Non-pigmented ciliary epithelial cell (primary cell): ENCODE results near the gene POLR2H.

ENCODE experiments used
- DNase-seq: peaks from one replicate; pipeline ENCODE4 v3.0.0-alpha.2; 2010; ENCODE audit warnings: low read depth

Gene POLR2H

DNA sequence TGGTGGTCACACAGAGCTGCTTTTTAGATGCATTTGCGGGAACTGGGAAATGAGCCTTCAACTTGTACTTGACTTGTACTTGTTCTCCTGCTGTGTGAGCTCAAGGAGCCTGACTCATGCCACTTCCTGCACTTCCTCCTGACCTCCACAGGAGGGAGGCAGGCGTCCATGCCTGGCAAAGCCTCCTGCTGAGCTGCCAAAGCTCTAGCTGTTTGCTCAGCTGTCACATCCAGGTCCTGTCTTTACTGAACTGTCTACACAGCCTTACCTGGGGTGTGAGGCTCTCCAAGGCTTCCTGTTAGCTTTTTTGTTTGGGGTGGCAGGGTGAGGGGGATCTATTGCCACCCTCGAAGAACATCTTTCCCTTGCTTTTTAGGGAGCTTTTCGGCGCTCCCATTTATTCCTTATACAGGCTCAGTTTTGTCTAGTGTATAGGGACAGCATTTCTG, 10.1 kb downstream of the POLR2H start:
- peak; percentile 76 for DNase-seq

GRCh38 chr3:184372296-184372821, 10.8 kb downstream of the POLR2H start:
- no peak for DNase-seq

- DNase-seq = no peak
Observed at GRCh38 chr3:184372911-184373310, 11.4 kb downstream of the POLR2H start.

- no peak for DNase-seq
Observed at GRCh38 chr3:184373422-184373821, 11.9 kb downstream of the POLR2H start.

DNA sequence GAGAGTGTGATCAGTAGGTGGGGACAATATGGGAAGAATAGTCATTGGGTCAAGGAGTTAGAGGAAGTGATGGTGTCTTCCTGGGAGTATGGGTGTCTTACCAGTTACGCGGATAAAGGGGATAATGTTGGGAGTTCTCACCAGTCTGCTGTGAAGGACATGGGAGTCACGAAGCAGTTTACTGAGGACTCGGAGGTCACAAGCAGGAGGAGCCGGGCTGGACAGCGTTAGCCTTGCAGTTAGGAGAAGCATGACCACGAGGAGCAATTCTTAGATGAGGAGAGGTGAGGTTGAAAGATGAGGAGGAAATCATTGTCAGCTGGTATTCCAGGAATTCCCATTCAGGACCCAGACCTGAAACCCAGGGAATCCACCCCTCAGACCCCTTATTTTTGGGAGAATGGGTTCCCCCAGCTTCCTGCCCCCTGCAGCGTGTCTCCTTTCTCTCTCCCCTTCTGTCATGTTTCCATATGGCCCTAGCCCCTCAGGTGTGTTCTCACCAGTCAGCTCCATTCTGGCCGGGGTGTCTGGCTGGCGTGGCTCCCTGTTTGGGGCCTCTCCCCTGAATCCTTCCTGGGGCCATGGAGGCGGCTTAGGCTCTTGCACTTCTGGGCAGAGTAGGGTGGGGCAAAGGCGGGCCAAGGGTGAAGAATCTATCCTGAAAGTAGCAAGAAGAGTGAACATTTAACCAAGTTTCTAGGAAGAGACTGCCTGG, 14.4 kb downstream of the POLR2H start:
- DNase-seq = no peak

DNA sequence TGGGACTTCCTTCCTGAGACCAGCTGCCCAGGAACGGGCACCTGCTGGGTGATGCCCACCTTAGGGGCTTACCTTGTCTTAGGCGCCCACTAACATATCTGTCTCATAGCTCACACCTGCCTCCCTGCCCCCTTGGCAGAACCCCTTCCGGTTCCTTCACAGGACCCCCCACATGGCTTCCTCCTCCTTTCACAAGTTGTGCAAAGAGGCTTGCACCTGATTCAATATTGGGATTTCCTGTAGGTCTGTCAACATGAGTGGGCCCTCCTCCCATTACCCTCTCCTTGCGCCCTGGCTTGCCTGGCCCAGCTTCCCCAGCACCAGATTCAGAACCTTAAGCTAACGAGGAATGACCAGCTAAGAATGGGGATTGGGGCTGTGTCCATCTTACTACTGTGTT, 15.9 kb downstream of the POLR2H start:
- no peak for DNase-seq

DNA sequence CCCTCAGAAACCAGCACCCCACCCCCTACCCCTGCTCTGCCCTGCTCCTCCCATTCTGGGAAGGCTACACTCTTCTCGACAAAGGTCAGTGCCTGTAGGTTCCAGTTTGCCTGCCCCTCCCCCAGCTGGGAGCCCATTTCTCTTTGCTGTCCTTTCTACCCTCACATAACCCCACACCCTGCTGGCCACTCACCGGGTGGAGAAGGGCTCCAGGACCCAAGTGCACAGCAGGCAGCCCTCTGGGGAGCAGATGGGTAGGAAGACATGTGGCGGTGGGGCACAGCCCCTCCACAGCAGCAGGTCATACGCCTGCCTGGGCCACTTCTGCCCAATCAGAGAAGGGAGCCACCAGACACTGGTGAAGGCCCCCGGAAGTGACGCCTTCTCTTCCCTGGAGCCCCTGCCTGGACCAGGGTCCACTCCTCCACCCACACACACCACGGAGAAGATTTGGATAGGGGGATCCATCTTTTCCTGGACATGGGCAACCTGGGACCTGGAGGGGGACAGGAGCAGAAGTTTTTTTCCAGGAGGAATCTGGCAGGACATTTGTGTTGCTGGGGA, 16.5 kb downstream of the POLR2H start, which contains the start of gene THPO:
THPO (minus strand) TSS at position 326 of the 564 bp plus-strand sequence. CDS start 1,948 bp downstream, outside the sequence.
- no peak for DNase-seq

DNA sequence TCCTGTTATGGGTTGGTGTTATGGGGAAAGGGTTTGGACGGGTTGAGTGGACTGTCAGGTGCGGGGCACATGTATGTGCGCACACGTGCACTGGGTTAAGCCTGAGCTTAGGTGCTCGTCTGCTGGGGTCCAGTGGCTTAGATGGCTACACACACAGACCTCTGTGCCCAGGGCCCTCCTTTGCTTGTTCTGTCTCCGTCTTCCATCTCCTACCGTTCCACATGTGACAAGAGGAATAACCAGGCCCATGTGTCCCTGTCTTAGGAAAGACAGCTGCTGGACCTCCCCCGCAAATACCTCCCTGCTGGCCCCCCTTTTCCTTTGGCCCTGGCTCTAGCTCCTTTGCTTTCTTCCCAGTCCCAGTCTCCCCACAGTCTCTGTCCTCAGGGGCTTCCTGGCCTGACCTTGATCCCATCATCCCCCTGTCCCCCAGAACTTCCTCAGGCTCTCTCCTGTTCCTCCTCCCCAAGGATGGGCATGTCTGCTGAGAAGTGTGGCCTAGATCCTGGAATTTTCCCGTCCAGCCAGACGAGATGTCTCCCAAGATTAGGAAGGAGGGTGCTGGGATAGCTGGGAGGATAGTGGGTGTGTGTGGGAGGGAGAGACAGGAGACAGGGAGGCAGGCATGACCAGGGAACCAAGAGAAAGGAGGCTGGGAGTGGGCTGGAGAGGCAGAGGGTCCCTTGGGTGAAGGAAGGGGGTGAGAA, 17.3 kb downstream of the POLR2H start:
- no peak for DNase-seq

GRCh38 chr3:184379358-184380184, 18.1 kb downstream of the POLR2H start, which contains the start of gene CHRD:
Gene CHRD, plus strand, starts transcription at chr3:184380054. Its CDS starts 265 bp downstream, at chr3:184380319.
- no peak for DNase-seq

- no peak for DNase-seq
Observed at GRCh38 chr3:184380185-184380626, 18.7 kb downstream of the POLR2H start.

DNA sequence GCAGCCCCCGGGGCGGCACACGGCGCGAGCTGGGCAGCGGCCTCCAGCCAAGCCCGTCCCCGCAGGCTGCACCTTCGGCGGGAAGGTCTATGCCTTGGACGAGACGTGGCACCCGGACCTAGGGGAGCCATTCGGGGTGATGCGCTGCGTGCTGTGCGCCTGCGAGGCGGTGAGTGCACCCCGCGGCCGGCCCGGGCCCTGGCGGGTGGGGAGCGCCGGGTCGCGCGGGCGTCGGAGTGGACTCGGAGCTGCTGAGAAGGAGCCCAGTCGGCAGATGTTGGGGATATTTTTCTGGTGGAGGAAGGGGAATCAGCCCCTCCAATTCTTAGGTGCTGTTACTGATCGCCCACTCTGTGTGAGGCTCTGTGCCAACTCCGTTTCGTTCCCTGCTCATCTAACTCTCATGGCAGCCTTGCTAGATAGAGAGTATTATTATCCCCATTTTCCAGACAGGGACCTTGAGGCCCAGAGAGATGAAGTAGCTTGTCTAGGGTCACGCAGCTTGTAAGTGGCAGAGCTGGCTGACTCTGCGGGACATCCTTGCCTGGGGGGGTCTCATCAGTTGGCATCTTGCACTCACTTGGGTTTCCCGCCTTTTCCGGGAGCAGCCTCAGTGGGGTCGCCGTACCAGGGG, 19.2 kb downstream of the POLR2H start:
- DNase-seq = no peak

- DNase-seq = no peak
Observed at GRCh38 chr3:184381261-184382224, 20.0 kb downstream of the POLR2H start.

DNA sequence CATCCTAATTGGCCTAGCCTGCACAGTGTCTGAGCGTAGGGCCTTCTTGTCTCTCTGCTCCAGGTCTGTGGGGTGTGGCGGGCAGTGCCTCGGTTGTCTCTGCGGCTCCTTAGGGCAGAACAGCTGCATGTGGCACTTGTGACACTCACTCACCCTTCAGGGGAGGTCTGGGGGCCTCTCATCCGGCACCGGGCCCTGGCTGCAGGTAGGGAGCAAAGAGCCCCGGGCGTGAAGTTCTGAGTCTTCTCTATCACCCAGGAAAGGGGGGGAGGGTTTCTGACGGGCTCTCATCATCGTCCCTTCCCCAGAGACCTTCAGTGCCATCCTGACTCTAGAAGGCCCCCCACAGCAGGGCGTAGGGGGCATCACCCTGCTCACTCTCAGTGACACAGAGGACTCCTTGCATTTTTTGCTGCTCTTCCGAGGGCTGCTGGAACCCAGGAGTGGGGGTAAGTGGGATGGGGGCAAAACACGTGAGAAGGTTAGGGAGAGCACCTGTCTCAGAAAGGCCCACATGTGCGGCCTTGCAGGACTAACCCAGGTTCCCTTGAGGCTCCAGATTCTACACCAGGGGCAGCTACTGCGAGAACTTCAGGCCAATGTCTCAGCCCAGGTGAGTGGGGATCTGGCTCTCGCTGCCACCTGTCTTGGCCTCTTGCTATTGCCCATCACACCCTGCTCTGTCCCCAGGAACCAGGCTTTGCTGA, 21.0 kb downstream of the POLR2H start:
- DNase-seq = no peak

GRCh38 chr3:184383033-184383740, 21.7 kb downstream of the POLR2H start:
- no peak for DNase-seq

- DNase-seq = no peak
Observed at GRCh38 chr3:184384342-184384741, 22.8 kb downstream of the POLR2H start.

- no peak for DNase-seq
Observed at GRCh38 chr3:184384856-184385422, 23.4 kb downstream of the POLR2H start.

DNA sequence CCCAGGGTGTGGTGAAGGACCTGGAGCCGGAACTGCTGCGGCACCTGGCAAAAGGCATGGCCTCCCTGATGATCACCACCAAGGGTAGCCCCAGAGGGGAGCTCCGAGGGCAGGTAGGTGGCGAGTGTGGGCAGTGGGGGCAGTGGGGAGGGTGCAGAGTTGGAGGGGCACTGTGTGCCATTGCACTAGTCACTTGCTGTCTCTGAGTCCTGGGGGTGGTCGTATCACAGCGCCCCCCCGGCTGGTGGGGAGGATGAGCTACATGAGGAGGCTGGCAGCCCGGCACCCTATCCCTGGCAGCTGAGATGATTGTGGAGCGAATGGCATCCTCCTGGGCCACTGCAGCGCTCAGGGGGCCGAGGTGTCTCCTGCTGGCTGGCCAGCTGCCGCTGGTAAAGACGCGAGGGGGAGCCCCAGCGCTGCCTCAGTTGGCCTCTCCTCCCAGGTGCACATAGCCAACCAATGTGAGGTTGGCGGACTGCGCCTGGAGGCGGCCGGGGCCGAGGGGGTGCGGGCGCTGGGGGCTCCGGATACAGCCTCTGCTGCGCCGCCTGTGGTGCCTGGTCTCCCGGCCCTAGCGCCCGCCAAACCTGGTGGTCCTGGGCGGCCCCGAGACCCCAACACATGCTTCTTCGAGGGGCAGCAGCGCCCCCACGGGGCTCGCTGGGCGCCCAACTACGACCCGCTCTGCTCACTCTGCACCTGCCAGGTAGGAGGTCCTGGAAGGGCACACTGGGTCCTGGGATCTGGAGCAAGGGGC, 24.7 kb downstream of the POLR2H start:
- DNase-seq = no peak
